GM12878 (cell line): ENCODE results near the gene SLU7. TPM values are rescaled to one million over a fixed set of nuclear protein-coding genes. Genes with fewer than 3 reads are reported as not detected.

Source experiments
- ATAC-seq: fragments of 200-7000 bp; cut with Tn5 transposase; 3 replicates; pipeline ENCODE4 v1.9.1; 2020; ENCODE audit warnings: mild to moderate bottlenecking, moderate library complexity
- BruUV-seq: library from RNA; stranded (reverse); fragments of 400-500 nt; replicated peaks from 2 replicates; lab custom pipeline; 2021; lab: Mats Ljungman, UMichigan
- CTCF ChIA-PET: fragments of 300-600 bp; sonication (Branson Sonifier 250); formaldehyde crosslinking; extraction: SDS; loops from one replicate; lab custom pipeline; 2021; ENCODE audit warnings: inconsistent platforms; lab: Yijun Ruan, JAX
- POLR2A ChIA-PET: fragments of 350-600 bp; formaldehyde crosslinking; extraction: SDS; loops from one replicate; lab custom pipeline; 2021; ENCODE audit warnings: inconsistent platforms; lab: Charles Lee
- RAD21 ChIA-PET: fragments of 300-600 bp; sonication (Branson Sonifier 250); formaldehyde crosslinking; loops from one replicate; lab custom pipeline; 2023; ENCODE audit warnings: antibody characterized with exemption; ENCODE audit not compliant: unreplicated experiment; lab: Charles Lee
- SMC1A ChIA-PET: fragments of 300-600 bp; sonication (Branson Sonifier 250); formaldehyde crosslinking; loops from one replicate; lab custom pipeline; 2023; ENCODE audit not compliant: unreplicated experiment, uncharacterized antibody; lab: Charles Lee
- DNase-seq: peaks from one replicate; pipeline ENCODE4 v3.0.0-alpha.2; 2011; ENCODE audit warnings: low read depth, low spot score
- FAIRE-seq: peaks from 3 replicates; lab custom pipeline; 2011; peaks lifted over from hg19 to GRCh38; lab: Jason Lieb, UNC
- H2AFZ ChIP-seq: 2 replicates; pipeline ENCODE4 v1.6.0; 2011; ENCODE audit warnings: low read depth, low read length, control low read depth; ENCODE audit not compliant: control insufficient read depth
- H3K27ac ChIP-seq: 2 replicates; pipeline ENCODE4 v1.5.1; 2011; ENCODE audit warnings: control low read depth; ENCODE audit not compliant: control insufficient read depth, insufficient read depth
- H3K27me3 ChIP-seq, 2 experiments: replicated peaks in 1 of 2; 2 replicates each; pipeline versions ENCODE4 v1.6.0 to v1.6.1; 2011; ENCODE audit warnings: low read length in 1 of 2; ENCODE audit not compliant: control insufficient read depth in 2 of 2, insufficient read depth in 2 of 2
- H3K36me3 ChIP-seq, 2 experiments: 2 replicates each; pipeline ENCODE4 v1.5.1; 2011; ENCODE audit warnings: low read length in 1 of 2; ENCODE audit not compliant: control insufficient read depth in 2 of 2, insufficient read depth in 2 of 2
- H3K4me1 ChIP-seq: 2 replicates; pipeline ENCODE4 v1.6.1; 2011; ENCODE audit warnings: mild to moderate bottlenecking, low read length, moderate library complexity, mixed read lengths; ENCODE audit not compliant: control insufficient read depth, insufficient read depth
- H3K4me2 ChIP-seq: 2 replicates; pipeline ENCODE4 v1.6.0; 2011; ENCODE audit warnings: control low read depth; ENCODE audit not compliant: control insufficient read depth, insufficient read depth
- H3K4me3 ChIP-seq: fragments of 200-600 bp; sonication (generic); 2 replicates; pipeline ENCODE4 v1.5.1; 2016
- H3K79me2 ChIP-seq: 2 replicates; pipeline ENCODE4 v1.6.0; 2011; ENCODE audit warnings: low read length; ENCODE audit not compliant: control insufficient read depth, insufficient read depth
- H3K9ac ChIP-seq: 2 replicates; pipeline ENCODE4 v1.8.0; 2011; ENCODE audit warnings: low read length, control low read depth, mixed read lengths; ENCODE audit not compliant: control insufficient read depth, insufficient read depth
- H3K9me3 ChIP-seq: replicated peaks from 3 replicates; pipeline ENCODE4 v1.5.1; 2011; ENCODE audit warnings: mild to moderate bottlenecking, low read length; ENCODE audit not compliant: control insufficient read depth, insufficient read depth
- H4K20me1 ChIP-seq: 2 replicates; pipeline ENCODE4 v1.6.0; 2011; ENCODE audit not compliant: control insufficient read depth, insufficient read depth
- FOXM1 ChIP-seq: IDR thresholded peaks from 2 replicates; pipeline ENCODE4 v1.6.1; 2012; ENCODE audit warnings: low read depth, mild to moderate bottlenecking, inconsistent platforms, low read length, moderate library complexity
- LARP7 ChIP-seq: fragments of 450-650 bp; IDR thresholded peaks from 2 replicates; pipeline ENCODE4 v1.6.1; 2017; ENCODE audit warnings: mild to moderate bottlenecking
- MAX ChIP-seq: IDR thresholded peaks from 2 replicates; pipeline ENCODE4 v1.6.1; 2012; ENCODE audit warnings: low read depth, low read length, improper control_type of control experiment
- MEF2B ChIP-seq: fragments of 450-650 bp; IDR thresholded peaks from 2 replicates; pipeline ENCODE4 v1.6.1; 2018; ENCODE audit warnings: mild to moderate bottlenecking, moderate library complexity; ENCODE audit not compliant: partially characterized antibody, poor library complexity, severe bottlenecking
- MXI1 ChIP-seq: fragments of 150-350 bp; IDR thresholded peaks from 2 replicates; pipeline ENCODE4 v1.6.1; 2011; ENCODE audit warnings: low read depth, mild to moderate bottlenecking, inconsistent platforms, low read length, improper control_type of control experiment
- RELA ChIP-seq: fragments of 450-650 bp; IDR thresholded peaks from 2 replicates; pipeline ENCODE4 v1.8.0; 2014; ENCODE audit warnings: borderline replicate concordance; ENCODE audit not compliant: partially characterized antibody
- RFX5 ChIP-seq: IDR thresholded peaks from 2 replicates; pipeline ENCODE4 v1.6.1; 2011; ENCODE audit warnings: low read depth, low read length, improper control_type of control experiment
- ZNF384 ChIP-seq: IDR thresholded peaks from 2 replicates; pipeline ENCODE4 v1.6.1; 2012; ENCODE audit warnings: low read depth, mild to moderate bottlenecking, low read length, improper control_type of control experiment, borderline replicate concordance
- ZNF592 ChIP-seq: fragments of 450-650 bp; IDR thresholded peaks from 2 replicates; pipeline ENCODE4 v1.6.1; 2017; ENCODE audit warnings: mild to moderate bottlenecking, moderate library complexity
- WGBS: methylation state at CpG from one replicate; pipeline ENCODE4 v1.1.6; 2016; ENCODE audit warnings: low lambda C conversion rate; ENCODE audit not compliant: insufficient replicate concordance, insufficient coverage; ENCODE audit errors: missing lambda C conversion rate; 5-methylcytosine and 5-hydroxymethylcytosine counted together
- in situ Hi-C: fragments of 300-500 bp; cut with MboI; formaldehyde crosslinking; loops from 9 replicates; pipeline ENCODE4 v1.14.3; 2018; ENCODE audit warnings: mixed read lengths
- intact Hi-C: fragments of 100-400 bp; cut with micrococcal nuclease; formaldehyde crosslinking; loops from one replicate; pipeline ENCODE4 v1.14.2; 2022; ENCODE audit not compliant: unreplicated experiment
- polyA plus RNA-seq, 11 experiments: library from polyadenylated mRNA; depleted of rRNA in 4 of 11; unstranded in 6 of 11; stranded (reverse) in 5 of 11; fragments of >200 nt; fragmentation: Nextera tagmentation in 4 of 11; fragmentation: Illumina TruSeq in 1 of 11; extraction: Ambion mirVana in 4 of 11; extraction: Trizol in 1 of 11; gene quantifications; 1 replicate in 1 of 11; 2 replicates in 10 of 11; pipeline versions ENCODE4 v1.2.1 to v1.2.3, GENCODE V29; 2011 to 2016; ENCODE audit warnings: inconsistent platforms in 2 of 11, missing spikeins in 2 of 11, low read depth in 1 of 11
- total RNA-seq, 4 experiments: library from RNA; depleted of rRNA in 3 of 4; stranded (reverse); fragments of >200 nt in 3 of 4; fragmentation: Illumina TruSeq in 1 of 4; extraction: Trizol in 1 of 4; gene quantifications; 2 replicates each; pipeline versions ENCODE4 v1.2.1 to v1.2.3, GENCODE V29; 2013 to 2021
- TF ChIP-seq, protein P1 (sequence below): fragments of 150-350 bp; IDR thresholded peaks from 2 replicates; pipeline ENCODE4 v1.6.1; 2016; ENCODE audit warnings: low read depth, low read length

The SLU7 gene
- total and polyA plus RNA-seq, 10 of the 15 experiments (the other 5 are each of a cell fraction or from before 2014, with no cell fraction given), result 32.7 to 55.2 (median 46.6) TPM

- TF ChIP-seq FOXM1, result peak; percentile 59; the same call in 1 of the 2 replicates
Measured at GRCh38 chr5:160450164-160450932, 31.5 kb upstream of the SLU7 start (continued).

DNA sequence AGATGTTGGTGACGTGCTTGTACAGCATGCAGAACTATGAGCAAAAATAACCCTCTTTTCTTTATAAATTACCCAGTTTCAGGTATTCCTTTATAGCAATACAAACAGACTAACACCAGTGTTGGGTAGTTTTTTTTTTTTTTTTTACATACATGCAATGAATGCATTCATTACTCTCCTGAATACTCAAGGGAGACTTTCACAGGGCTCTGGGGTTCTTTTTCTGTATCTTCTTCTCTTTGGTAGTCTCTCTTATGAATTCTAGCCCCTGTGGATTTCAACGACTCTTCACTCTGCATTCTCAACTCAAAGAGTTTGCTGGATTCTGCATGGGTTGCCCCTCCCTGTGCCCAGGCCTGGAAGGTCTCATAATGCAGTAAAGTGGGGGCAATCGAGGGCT, 30.6 kb upstream of the SLU7 start:
- Histone ChIP-seq H3K27me3 (no peaks in the 10 kb centered on the region), H2AFZ (no peak overlapping the region), H3K27ac (no peak overlapping the region), H4K20me1 (no peaks in the 10 kb centered on the region), H3K4me3 (no peak overlapping the region), H3K9ac (no peak overlapping the region), H3K9me3 (peaks cover 8% of the 10 kb centered on the region), H3K79me2 (peaks cover 2% of the 10 kb centered on the region), H3K4me2 (no peak overlapping the region), H3K36me3 (no peaks in the 10 kb centered on the region), H3K4me1 (peaks cover 51% of the 10 kb centered on the region)
- no peak for FAIRE-seq
- no peak for ATAC-seq
- TF ChIP-seq RFX5 (no peak), MXI1 (no peak), MAX (no peak), LARP7 (no peak), ZNF384 (0 out of 2 replicates have a peak, but pooled peaks have one; percentile 16), MEF2B (peak; percentile 68), RELA (no peak), ZNF592 (no peak)
- TF ChIP-seq, protein P1, sequence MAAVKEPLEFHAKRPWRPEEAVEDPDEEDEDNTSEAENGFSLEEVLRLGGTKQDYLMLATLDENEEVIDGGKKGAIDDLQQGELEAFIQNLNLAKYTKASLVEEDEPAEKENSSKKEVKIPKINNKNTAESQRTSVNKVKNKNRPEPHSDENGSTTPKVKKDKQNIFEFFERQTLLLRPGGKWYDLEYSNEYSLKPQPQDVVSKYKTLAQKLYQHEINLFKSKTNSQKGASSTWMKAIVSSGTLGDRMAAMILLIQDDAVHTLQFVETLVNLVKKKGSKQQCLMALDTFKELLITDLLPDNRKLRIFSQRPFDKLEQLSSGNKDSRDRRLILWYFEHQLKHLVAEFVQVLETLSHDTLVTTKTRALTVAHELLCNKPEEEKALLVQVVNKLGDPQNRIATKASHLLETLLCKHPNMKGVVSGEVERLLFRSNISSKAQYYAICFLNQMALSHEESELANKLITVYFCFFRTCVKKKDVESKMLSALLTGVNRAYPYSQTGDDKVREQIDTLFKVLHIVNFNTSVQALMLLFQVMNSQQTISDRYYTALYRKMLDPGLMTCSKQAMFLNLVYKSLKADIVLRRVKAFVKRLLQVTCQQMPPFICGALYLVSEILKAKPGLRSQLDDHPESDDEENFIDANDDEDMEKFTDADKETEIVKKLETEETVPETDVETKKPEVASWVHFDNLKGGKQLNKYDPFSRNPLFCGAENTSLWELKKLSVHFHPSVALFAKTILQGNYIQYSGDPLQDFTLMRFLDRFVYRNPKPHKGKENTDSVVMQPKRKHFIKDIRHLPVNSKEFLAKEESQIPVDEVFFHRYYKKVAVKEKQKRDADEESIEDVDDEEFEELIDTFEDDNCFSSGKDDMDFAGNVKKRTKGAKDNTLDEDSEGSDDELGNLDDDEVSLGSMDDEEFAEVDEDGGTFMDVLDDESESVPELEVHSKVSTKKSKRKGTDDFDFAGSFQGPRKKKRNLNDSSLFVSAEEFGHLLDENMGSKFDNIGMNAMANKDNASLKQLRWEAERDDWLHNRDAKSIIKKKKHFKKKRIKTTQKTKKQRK, result no peak
- intact Hi-C loops (no loop called here), in situ Hi-C loops (no loop called here)
- DNase-seq, result no peak
- ChIA-PET CTCF (interaction anchor here (1.1 to 1.5 kb wide), 3 partner anchors 9 to 10 kb away, joined by 4 to 6 read pairs (median 4); no protein-coding TSS in a partner anchor), SMC1A (interaction anchor here (0.7 to 4.9 kb wide), 5 partner anchors 9 to 30 kb away, joined by 3 to 81 read pairs (median 3); partner anchors contain the start of gene SLU7), POLR2A (interaction anchor here (0.8 to 3.7 kb wide), 5 partner anchors 10 to 18 kb away, joined by 3 to 34 read pairs (median 7); no protein-coding TSS in a partner anchor), RAD21 (interaction anchor here (1.1 to 5.1 kb wide), 6 partner anchors 9 to 28 kb away, joined by 3 to 67 read pairs (median 8); no protein-coding TSS in a partner anchor)
- WGBS, result 93% methylated on average over 3 of the region's 3 CpGs
- no TSS peak for BruUV-seq
